NCI-H524 treated with DMSO at 0.1 percent for 48 hours (cell line): Measurements from ENCODE around the gene KRTAP20-3.

Source experiments
- DNase-seq: peaks from one replicate; lab custom pipeline; 2025; lab: John Stamatoyannopoulos, UW

The KRTAP20-3 gene

DNA sequence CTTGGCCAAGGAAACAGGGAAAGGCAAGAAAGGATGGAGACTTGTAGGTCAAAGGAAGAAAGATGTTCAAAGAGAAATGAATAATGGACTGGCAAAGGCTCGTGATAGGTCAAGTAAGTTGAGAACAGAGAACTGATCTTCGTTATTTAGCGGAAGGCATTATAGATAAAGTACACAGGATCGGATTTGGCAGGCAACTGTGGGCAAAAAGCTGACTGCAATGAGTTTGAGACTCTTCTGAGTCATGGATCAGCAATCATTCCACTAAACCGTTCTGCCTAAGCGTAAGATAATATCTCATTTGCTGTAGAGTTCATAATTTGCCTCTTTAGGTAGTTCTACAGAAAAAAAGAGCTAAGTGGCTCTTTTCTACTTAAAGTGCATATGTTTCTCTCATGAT, 41.8 kb downstream of the KRTAP20-3 start:
- DNase-seq = no peak

DNA sequence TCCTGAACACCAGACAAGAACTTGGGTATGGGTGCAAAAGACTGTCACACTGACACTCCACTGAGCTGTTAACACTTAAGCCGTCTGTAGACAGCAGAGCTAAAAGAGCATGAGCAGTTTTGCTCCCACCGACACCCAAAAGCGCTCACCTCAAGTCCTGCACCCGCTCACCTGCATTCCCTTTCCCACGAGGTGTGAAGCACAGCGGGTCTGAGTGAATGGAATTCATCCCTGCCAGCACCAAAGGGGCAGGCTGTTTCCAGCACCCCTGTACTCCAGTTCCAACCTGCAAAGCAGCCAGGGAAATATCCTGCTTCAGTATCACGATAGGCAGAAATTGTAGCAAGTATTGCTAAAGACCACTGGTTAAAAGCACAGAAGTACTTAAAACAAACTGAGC, 47.2 kb downstream of the KRTAP20-3 start:
- DNase-seq = no peak
